SK-N-MC (cell line): ENCODE measurements around the gene KIF16B.

Experiments used
- EZH2 ChIP-seq: fragments of 200-600 bp; sonication (generic); IDR thresholded peaks from one replicate; pipeline ENCODE4 v1.6.1; 2017; ENCODE audit warnings: antibody characterized with exemption
- POLR2AphosphoS5 ChIP-seq: IDR thresholded peaks from 2 replicates; pipeline ENCODE4 v1.6.1; 2012; ENCODE audit warnings: mild to moderate bottlenecking, low read depth, low read length, borderline replicate concordance

DNA sequence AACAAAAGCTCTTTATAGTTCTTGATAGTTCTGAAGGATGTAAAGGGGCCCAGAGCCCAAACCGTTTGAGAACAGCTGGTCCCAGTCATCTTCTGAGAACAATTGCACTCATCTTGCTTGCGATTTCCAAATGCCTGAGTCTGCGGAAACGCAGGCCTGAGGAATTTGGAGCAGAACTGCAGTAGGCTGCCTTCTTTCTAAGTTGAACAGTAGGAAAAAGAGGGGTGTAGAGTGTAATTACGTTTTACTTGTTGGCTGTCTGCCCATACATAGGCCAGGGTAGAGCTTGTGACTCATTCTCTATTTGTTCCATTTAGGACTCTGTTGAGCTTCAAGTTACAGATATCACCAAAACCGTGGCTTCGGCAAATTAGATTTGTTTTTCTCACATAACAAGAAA is 42.0 kb upstream of the KIF16B start:
- TF ChIP-seq POLR2AphosphoS5 = no peak
- TF ChIP-seq EZH2 = no peak
